Vagina (tissue), 2 donors: ENCODE measurements around the gene NOA1.
"Not testable (repeated sequence)": the region's sequence is repeated elsewhere in the genome, so short reads cannot be mapped to it uniquely, and the experiment has no call there.

Experiments
- POLR2A ChIP-seq, 2 donors: fragments of 450-650 bp; IDR thresholded peaks; one replicate each; pipeline ENCODE4 v1.6.1; 2017; ENCODE audit warnings: antibody characterized with exemption in 2 of 2, mild to moderate bottlenecking in 2 of 2, moderate library complexity in 2 of 2
- POLR2AphosphoS5 ChIP-seq, 2 donors: sonication (generic); formaldehyde crosslinking; IDR thresholded peaks; one replicate each; pipeline ENCODE4 v1.9.0; 2017; ENCODE audit warnings: antibody characterized with exemption in 2 of 2, mild to moderate bottlenecking in 2 of 2, low read depth in 1 of 2; ENCODE audit not compliant: insufficient read depth in 1 of 2
- TF ChIP-seq, protein P1 (sequence below), 3 experiments: fragments of 450-650 bp in 2 of 3; fragments of 200-600 bp in 1 of 3; sonication (generic) in 1 of 3; IDR thresholded peaks; one replicate each; pipeline ENCODE4 v1.5.1; 2017 to 2019; ENCODE audit warnings: antibody characterized with exemption in 3 of 3, mild to moderate bottlenecking in 2 of 3, moderate library complexity in 2 of 3

DNA sequence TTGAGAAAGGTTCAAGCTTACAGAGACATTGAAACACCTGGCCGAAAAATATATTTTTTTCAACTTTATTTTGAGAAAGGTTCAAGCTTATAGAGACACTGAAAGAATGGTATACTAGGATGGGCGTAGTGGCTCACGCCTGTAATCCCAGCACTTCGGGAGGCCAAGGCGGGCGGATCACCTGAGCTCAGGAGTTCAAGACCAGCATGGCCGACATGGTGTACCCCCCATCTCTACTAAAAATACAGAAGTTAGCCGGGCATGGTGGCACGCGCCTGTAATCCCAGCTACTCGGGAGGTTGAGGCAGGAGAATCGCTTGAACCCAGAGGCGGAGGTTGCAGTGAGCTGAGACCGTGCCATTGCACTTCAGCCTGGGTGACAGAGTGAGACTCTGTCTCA is 37.6 kb downstream of the NOA1 start:
- TF ChIP-seq, protein P1, sequence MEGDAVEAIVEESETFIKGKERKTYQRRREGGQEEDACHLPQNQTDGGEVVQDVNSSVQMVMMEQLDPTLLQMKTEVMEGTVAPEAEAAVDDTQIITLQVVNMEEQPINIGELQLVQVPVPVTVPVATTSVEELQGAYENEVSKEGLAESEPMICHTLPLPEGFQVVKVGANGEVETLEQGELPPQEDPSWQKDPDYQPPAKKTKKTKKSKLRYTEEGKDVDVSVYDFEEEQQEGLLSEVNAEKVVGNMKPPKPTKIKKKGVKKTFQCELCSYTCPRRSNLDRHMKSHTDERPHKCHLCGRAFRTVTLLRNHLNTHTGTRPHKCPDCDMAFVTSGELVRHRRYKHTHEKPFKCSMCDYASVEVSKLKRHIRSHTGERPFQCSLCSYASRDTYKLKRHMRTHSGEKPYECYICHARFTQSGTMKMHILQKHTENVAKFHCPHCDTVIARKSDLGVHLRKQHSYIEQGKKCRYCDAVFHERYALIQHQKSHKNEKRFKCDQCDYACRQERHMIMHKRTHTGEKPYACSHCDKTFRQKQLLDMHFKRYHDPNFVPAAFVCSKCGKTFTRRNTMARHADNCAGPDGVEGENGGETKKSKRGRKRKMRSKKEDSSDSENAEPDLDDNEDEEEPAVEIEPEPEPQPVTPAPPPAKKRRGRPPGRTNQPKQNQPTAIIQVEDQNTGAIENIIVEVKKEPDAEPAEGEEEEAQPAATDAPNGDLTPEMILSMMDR (IDR thresholded peaks at IDR 0.05) = not testable (repeated sequence)
- TF ChIP-seq POLR2A (IDR thresholded peaks at IDR 0.05); POLR2AphosphoS5 (IDR thresholded peaks at IDR 0.05; ENCODE audit: insufficient read depth in 1 of 2, low read depth in 1 of 2): not testable (repeated sequence)
